Neutrophil (primary cell): ENCODE results near the gene TMOD3.
"Not testable (repeated sequence)": the region's sequence is repeated elsewhere in the genome, so short reads cannot be mapped to it uniquely, and the experiment has no call there.

Source experiments
- H3K27ac ChIP-seq: fragments of 200-600 bp; sonication (generic); 2 replicates; pipeline ENCODE4 v1.5.1; 2016; ENCODE audit warnings: mild to moderate bottlenecking, moderate library complexity
- H3K27me3 ChIP-seq: fragments of 200-600 bp; sonication (generic); 2 replicates; pipeline ENCODE4 v1.6.0; 2016; ENCODE audit warnings: mild to moderate bottlenecking
- H3K36me3 ChIP-seq: fragments of 200-600 bp; sonication (generic); 2 replicates; pipeline ENCODE4 v1.5.1; 2017
- H3K4me1 ChIP-seq, 2 experiments: fragments of 200-600 bp in 1 of 2; sonication (generic) in 1 of 2; 1 replicate in 1 of 2; 2 replicates in 1 of 2; pipeline versions ENCODE4 v1.5.1 to v1.6.1; 2013 to 2016; ENCODE audit warnings: low read depth in 1 of 2, low read length in 1 of 2, mild to moderate bottlenecking in 1 of 2, moderate library complexity in 1 of 2; ENCODE audit not compliant: control insufficient read depth in 1 of 2, insufficient read depth in 1 of 2
- H3K4me3 ChIP-seq, 2 experiments: fragments of 200-600 bp in 1 of 2; sonication (generic) in 1 of 2; 1 replicate in 1 of 2; 2 replicates in 1 of 2; pipeline ENCODE4 v1.5.1; 2013 to 2016; ENCODE audit warnings: low read depth in 1 of 2, low read length in 1 of 2, mild to moderate bottlenecking in 1 of 2, moderate library complexity in 1 of 2
- H3K9me3 ChIP-seq: fragments of 200-600 bp; sonication (generic); 2 replicates; pipeline ENCODE4 v1.5.1; 2016
- CTCF ChIP-seq: fragments of 200-600 bp; sonication (generic); IDR thresholded peaks from 2 replicates; pipeline ENCODE4 v1.5.1; 2016; ENCODE audit warnings: antibody characterized with exemption

Gene TMOD3

GRCh38 chr15:51829376-51830275 lies at the start of gene TMOD3:
Gene TMOD3 (plus strand): TSS chr15:51829653. CDS start chr15:51862885, 33,232 bp downstream.
- Histone ChIP-seq H3K36me3 (no peaks in the 10 kb centered on the region), H3K4me3 (peak within 1 kb of the TSS; percentile 69 to 83), H3K27ac (peak within 1 kb of the TSS; percentile 83), H3K4me1 (peaks cover 33 to 35% of the 10 kb centered on the region in 2 experiments), H3K27me3 (peaks cover 9% of the 10 kb centered on the region), H3K9me3 (no peaks in the 10 kb centered on the region)
- peak; percentile 39 for TF ChIP-seq CTCF

DNA sequence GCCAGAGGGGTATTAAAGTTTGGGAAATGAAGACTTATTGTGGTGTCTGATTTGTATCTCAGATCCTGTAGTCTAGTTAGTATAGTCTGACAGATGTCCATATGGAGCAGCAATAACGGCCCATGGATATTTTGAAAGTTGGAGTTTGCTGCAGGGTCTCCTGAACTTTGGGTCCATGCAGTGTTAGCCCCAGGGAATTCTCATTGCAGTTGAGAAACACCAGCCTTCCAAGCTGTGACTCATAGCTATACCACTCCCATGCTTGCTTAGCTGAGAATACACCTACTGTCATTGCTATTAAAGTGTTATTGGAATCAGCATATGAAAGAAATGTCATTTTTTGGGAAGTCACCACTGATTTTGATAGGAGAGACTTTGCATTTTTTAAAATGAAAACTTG lies 48.8 kb upstream of the TMOD3 start:
- Histone ChIP-seq H3K4me1 (peaks cover 3 to 9% of the 10 kb centered on the region in 2 experiments), H3K36me3 (peaks cover 54% of the 10 kb centered on the region), H3K27me3 (no peaks in the 10 kb centered on the region), H3K27ac (no peak overlapping the region), H3K4me3 (no peak overlapping the region), H3K9me3 (no peaks in the 10 kb centered on the region)
- no peak for TF ChIP-seq CTCF

- Histone ChIP-seq H3K36me3 (peaks cover 53% of the 10 kb centered on the region), H3K4me3 (no peak overlapping the region)
- no peak for TF ChIP-seq CTCF
Measured at GRCh38 chr15:51781506-51781905, 47.9 kb upstream of the TMOD3 start.

DNA sequence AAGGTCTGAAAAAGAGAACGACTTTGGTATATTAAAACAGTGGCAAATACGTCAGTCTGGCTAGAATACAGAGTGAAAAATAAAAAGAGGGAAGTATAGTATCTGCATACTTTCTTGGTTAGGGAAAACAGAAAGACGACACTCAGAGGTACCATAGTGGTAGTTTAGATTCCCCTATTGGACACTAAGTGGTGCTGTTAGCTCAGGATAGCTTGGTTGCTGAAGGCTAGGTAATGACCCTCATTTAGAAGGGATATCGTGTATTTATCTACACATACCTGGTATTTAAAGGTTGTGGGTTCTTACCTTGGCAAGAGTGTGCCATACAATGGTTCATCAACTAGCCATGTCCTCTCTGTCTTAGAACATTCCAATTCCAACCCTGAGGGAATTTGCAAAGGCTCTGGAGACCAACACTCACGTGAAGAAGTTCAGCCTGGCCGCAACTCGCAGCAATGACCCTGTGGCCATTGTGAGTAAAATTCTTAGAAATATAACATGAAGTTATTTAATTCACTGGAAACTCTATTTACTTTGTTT lies 47.0 kb upstream of the TMOD3 start:
- H3K4me3 ChIP-seq = no peak overlapping the region
- H3K4me1 ChIP-seq = no peaks in the 10 kb centered on the region
- H3K27ac ChIP-seq = no peak overlapping the region
- no peaks in the 10 kb centered on the region for H3K9me3 ChIP-seq
- no peaks in the 10 kb centered on the region for H3K27me3 ChIP-seq
- no peak for TF ChIP-seq CTCF
- H3K36me3 ChIP-seq = peaks cover 54% of the 10 kb centered on the region

More at GRCh38 chr15:51781506-51781905, 47.9 kb upstream of the TMOD3 start:
- peaks cover 3 to 6% of the 10 kb centered on the region in 2 experiments for H3K4me1 ChIP-seq
- H3K9me3 ChIP-seq = no peaks in the 10 kb centered on the region
- H3K27me3 ChIP-seq = no peaks in the 10 kb centered on the region
- no peak overlapping the region for H3K27ac ChIP-seq

GRCh38 chr15:51783967-51784366 lies 45.5 kb upstream of the TMOD3 start:
- no peak for TF ChIP-seq CTCF
- no peak overlapping the region for H3K27ac ChIP-seq
- no peaks in the 10 kb centered on the region for H3K9me3 ChIP-seq
- H3K27me3 ChIP-seq = no peaks in the 10 kb centered on the region
- no peaks in the 10 kb centered on the region for H3K4me1 ChIP-seq
- H3K36me3 ChIP-seq = peaks cover 56% of the 10 kb centered on the region
- H3K4me3 ChIP-seq = no peak overlapping the region

DNA sequence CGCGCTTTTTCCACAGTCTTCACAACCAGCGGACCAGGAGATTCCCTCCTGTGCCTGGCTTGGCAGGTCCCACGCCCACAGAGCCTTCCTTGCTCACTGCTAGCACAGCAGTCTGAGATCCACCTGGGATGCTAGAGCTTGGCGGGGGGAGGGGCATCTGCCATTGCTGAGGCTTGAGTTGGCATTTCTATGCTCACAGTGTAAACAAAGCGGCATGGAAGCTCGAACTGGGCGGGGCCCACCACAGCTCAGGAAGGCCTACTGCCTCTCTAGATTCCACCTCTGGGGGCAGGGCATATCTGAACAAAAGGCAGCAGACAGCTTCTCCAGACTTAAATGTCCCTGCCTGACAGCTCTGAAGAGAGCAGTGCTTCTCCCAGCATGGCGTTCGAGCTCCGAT lies 42.3 kb upstream of the TMOD3 start:
- H3K36me3 ChIP-seq = peaks cover 45% of the 10 kb centered on the region
- not testable (repeated sequence) for H3K27ac ChIP-seq, H3K4me3 ChIP-seq, H3K27me3 ChIP-seq, H3K4me1 ChIP-seq, H3K9me3 ChIP-seq

GRCh38 chr15:51792474-51792873 lies 37.0 kb upstream of the TMOD3 start:
- H3K27ac ChIP-seq, H3K27me3 ChIP-seq, H3K4me3 ChIP-seq, H3K9me3 ChIP-seq, H3K4me1 ChIP-seq: not testable (repeated sequence)
- peaks cover 10% of the 10 kb centered on the region for H3K36me3 ChIP-seq
